GM10248 (cell line): ENCODE measurements around the gene EHBP1.
"Not testable (repeated sequence)": the region's sequence is repeated elsewhere in the genome, so short reads cannot be mapped to it uniquely, and the experiment has no call there.

ENCODE experiments used
- CTCF ChIA-PET: fragments of 300-600 bp; sonication (Branson Sonifier 250); formaldehyde crosslinking; extraction: SDS; loops from one replicate; lab custom pipeline; 2021; ENCODE audit warnings: antibody characterized with exemption; lab: Yijun Ruan, JAX
- POLR2A ChIA-PET: fragments of 350-650 bp; sonication (Branson Sonifier 250); formaldehyde crosslinking; extraction: SDS; loops from one replicate; lab custom pipeline; 2020; ENCODE audit warnings: antibody characterized with exemption; lab: Yijun Ruan, JAX
- DNase-seq: peaks from one replicate; pipeline ENCODE4 v3.0.0; 2012; ENCODE audit errors: extremely low spot score
- CTCF ChIP-seq: IDR thresholded peaks from 2 replicates; pipeline ENCODE4 v1.5.1; 2012; ENCODE audit warnings: mild to moderate bottlenecking, low read depth; ENCODE audit errors: extremely low read depth, missing control alignments, control extremely low read depth

Gene EHBP1

DNA sequence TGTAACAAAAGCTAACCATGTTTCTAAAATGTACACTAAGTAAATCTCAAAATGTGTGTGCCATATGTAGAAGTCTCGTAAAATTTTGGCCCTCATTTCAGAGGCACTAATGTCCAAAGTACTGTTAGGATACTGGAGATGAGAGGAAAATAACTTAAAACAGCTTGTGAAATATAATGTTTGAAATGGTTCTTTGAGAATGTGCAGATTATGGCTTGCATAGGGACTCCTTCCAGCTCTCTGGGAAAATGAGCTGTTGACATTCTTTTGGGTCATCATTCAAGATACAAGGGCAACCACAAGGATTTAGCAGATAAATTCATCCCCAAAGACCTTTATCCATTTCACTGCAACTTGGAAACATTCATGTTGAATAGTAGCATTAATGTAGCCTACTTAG lies 307.0 kb downstream of the EHBP1 start:
- DNase-seq, result no peak
- TF ChIP-seq CTCF, result no peak
- ChIA-PET CTCF (interaction anchor here (1.1 to 2.3 kb wide), 4 partner anchors 9 to 556 kb away, joined by 3 to 14 read pairs (median 6); no protein-coding TSS in a partner anchor), POLR2A (interaction anchor here (0.7 kb wide), 1 partner anchor 9 kb away, joined by 3 read pairs; no protein-coding TSS in a partner anchor)

DNA sequence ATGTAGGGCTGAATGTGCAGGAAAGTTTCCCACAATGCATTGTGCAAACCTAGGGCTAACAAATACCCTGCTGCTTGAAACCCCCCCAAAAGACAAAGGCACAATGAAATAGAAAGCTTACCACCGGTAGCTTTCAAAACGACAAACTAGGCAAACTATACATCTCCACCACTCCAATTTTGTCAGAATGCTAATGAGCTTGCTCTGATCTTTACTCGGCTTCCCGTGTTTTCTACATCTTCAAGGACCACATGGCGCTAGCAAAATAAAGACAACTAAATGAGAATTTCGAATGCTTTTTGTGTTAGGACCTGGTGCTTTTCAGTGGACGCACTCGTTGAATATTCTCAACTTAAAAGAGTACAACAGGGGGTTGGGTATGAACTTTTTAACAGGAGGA lies 307.9 kb downstream of the EHBP1 start:
- POLR2A ChIA-PET, result no interaction called here
- DNase-seq, result no peak
- CTCF ChIA-PET, result interaction anchor here (1.1 to 1.4 kb wide), 2 partner anchors 11 to 557 kb away, joined by 3 to 5 read pairs; no protein-coding TSS in a partner anchor
- no peak for TF ChIP-seq CTCF

DNA sequence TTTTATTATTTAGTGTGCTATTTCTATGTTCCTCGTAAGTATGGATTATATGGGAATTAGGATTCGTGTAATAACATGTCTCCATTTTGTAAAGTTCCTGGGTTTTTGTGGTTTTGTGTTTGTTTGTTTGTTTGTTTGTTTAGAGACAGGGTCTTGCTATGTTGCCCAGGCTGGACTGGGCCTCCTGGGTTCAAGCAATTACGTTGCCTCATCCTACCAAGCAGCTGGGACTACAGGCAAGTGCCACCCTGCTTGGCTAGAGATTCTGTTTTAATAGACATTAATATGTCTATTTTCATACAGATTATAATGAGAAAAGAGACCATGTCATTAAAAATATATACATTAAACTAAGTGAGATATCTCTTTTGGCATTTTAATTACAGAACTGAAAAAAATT lies 309.9 kb downstream of the EHBP1 start:
- DNase-seq, result no peak
- CTCF ChIA-PET, result no interaction called here

DNA sequence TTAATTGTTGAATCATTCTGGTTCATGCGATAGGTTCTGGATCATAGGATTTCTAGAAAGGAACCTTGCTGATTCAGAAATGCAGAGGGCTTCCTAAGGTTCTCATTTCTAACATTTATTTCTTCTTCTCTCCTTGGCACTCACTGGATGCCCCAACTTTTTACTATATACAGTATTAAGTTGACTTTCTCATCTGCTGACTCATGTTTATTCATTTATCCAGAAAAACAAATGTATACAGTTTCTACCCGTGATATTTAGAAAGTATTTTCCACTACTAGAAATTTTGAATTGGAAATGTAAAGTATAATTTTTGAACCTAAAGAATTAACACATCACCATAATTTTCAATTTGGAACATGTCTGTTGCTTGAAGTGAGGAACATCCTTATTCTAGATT lies 312.9 kb downstream of the EHBP1 start:
- ChIA-PET POLR2A (no interaction called here), CTCF (interaction anchor here (1.6 kb wide), 1 partner anchor 26 kb away, joined by 4 read pairs; no protein-coding TSS in a partner anchor)
- DNase-seq, result no peak
- no peak for TF ChIP-seq CTCF

More for the DNA sequence above, 309.9 kb downstream of the EHBP1 start:
- POLR2A ChIA-PET, result no interaction called here
- TF ChIP-seq CTCF, result no peak

GRCh38 chr2:63019686-63020085 lies 314.2 kb downstream of the EHBP1 start:
- CTCF ChIA-PET, DNase-seq: not testable (repeated sequence)
- POLR2A ChIA-PET, result interaction anchor here (0.7 kb wide), 1 partner anchor 710 kb away, joined by 11 read pairs; no protein-coding TSS in a partner anchor

GRCh38 chr2:63023444-63023843 lies 317.9 kb downstream of the EHBP1 start:
- CTCF ChIA-PET, result interaction anchor here (1.3 to 3.2 kb wide), 4 partner anchors 10 to 237 kb away, joined by 5 to 14 read pairs (median 6); no protein-coding TSS in a partner anchor
- DNase-seq, result peak; percentile 18
- POLR2A ChIA-PET, result no interaction called here
- TF ChIP-seq CTCF, result no peak

DNA sequence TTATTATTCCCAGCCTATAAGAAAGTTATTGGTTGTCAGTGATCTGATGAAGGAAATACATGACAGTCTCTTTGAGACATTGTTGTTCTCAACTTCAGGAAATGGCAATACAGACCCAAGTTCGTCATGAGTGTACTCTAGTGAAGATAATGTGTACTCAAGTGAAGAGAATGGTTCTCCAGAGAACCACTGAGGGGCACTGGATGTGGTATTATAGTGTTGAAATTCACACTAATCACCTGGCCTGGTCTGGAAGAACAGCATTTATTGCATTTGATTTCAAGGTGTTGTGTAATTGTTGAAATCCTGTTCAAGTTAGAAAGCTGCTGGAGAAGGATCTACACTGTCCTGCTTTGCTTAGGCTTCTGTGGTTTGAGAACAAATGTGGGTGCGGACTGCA lies 321.7 kb downstream of the EHBP1 start:
- POLR2A ChIA-PET, result no interaction called here

More for the DNA sequence above, 321.7 kb downstream of the EHBP1 start:
- no peak for DNase-seq
- CTCF ChIA-PET, result interaction anchor here (1.6 kb wide), 1 partner anchor 9 kb away, joined by 4 read pairs; no protein-coding TSS in a partner anchor
- no peak for TF ChIP-seq CTCF
